Endodermal cell (in vitro differentiated cells): Measurements from ENCODE around the gene NPB. TPM values are rescaled to one million over a fixed set of nuclear protein-coding genes. Genes with fewer than 3 reads are reported as not detected.

Experiments
- DNase-seq: peaks from one replicate; pipeline ENCODE4 v3.0.0-alpha.2; 2017
- H3K27ac ChIP-seq: 2 replicates; pipeline ENCODE4 v1.5.1; 2013; ENCODE audit warnings: mild to moderate bottlenecking, low read depth, low read length, moderate library complexity
- H3K27me3 ChIP-seq: 2 replicates; pipeline ENCODE4 v1.6.1; 2013; ENCODE audit warnings: mild to moderate bottlenecking, low read length, moderate library complexity; ENCODE audit not compliant: insufficient read depth, control insufficient read depth, poor library complexity, severe bottlenecking
- H3K36me3 ChIP-seq: 2 replicates; pipeline ENCODE4 v1.7.0; 2013; ENCODE audit warnings: mild to moderate bottlenecking, low read length, moderate library complexity; ENCODE audit not compliant: control insufficient read depth, insufficient read depth
- H3K4me1 ChIP-seq: one replicate; pipeline ENCODE4 v1.7.0; 2013; ENCODE audit warnings: low read length; ENCODE audit not compliant: control insufficient read depth, insufficient read depth
- H3K4me3 ChIP-seq: 2 replicates; pipeline ENCODE4 v1.5.1; 2013; ENCODE audit warnings: mild to moderate bottlenecking, low read length, moderate library complexity
- H3K9ac ChIP-seq: 2 replicates; pipeline ENCODE4 v1.6.1; 2013; ENCODE audit warnings: mild to moderate bottlenecking, low read length, moderate library complexity; ENCODE audit not compliant: poor library complexity, severe bottlenecking; ENCODE audit errors: extremely low read depth
- H3K9me3 ChIP-seq: 2 replicates; pipeline ENCODE4 v1.6.1; 2013; ENCODE audit warnings: mild to moderate bottlenecking, low read length, moderate library complexity; ENCODE audit not compliant: control insufficient read depth
- H3K27ac Mint-ChIP-seq: 2 replicates; pipeline ENCODE4 v1.8.0; 2020; ENCODE audit warnings: mixed read lengths
- H3K27me3 Mint-ChIP-seq: 2 replicates; pipeline ENCODE4 v1.8.0; 2021; ENCODE audit warnings: mild to moderate bottlenecking, mixed read lengths; ENCODE audit not compliant: insufficient read depth
- H3K36me3 Mint-ChIP-seq: 2 replicates; pipeline ENCODE4 v1.8.0; 2020; ENCODE audit warnings: low read depth, mixed read lengths
- H3K4me1 Mint-ChIP-seq: 2 replicates; pipeline ENCODE4 v1.8.0; 2020; ENCODE audit warnings: mixed read lengths
- H3K4me3 Mint-ChIP-seq: 2 replicates; pipeline ENCODE4 v1.8.0; 2020; ENCODE audit warnings: mild to moderate bottlenecking, moderate library complexity, mixed read lengths
- H3K9me3 Mint-ChIP-seq: 2 replicates; pipeline ENCODE4 v1.8.0; 2020; ENCODE audit warnings: mild to moderate bottlenecking, mixed read lengths
- CTCF ChIP-seq: fragments of 200-600 bp; sonication (generic); conservative IDR thresholded peaks from 2 replicates; pipeline ENCODE4 v1.5.0; 2021; ENCODE audit warnings: antibody characterized with exemption, mild to moderate bottlenecking
- WGBS, 2 experiments: methylation state at CpG; one replicate each; pipeline versions ENCODE4 v1.1.5 to v1.1.7; 2013; ENCODE audit warnings: missing lambda C conversion rate in 2 of 2, mixed read lengths in 1 of 2; ENCODE audit not compliant: insufficient coverage in 1 of 2, insufficient read length in 1 of 2; 5-methylcytosine and 5-hydroxymethylcytosine counted together
- total RNA-seq, 2 donors: library from RNA; stranded (reverse); fragmentation: NEBNext Ultra II Directional in 1 of 2; extraction: Animal tissue kit (Norgen Biotek cat#: 25700) in 1 of 2; gene quantifications; 2 replicates in 1 of 2; 3 replicates in 1 of 2; pipeline ENCODE4 v1.2.1, GENCODE V29; 2021

Gene NPB
- total RNA-seq, 2 donors from 2014 or later = 3.3 to 3.7 TPM

DNA sequence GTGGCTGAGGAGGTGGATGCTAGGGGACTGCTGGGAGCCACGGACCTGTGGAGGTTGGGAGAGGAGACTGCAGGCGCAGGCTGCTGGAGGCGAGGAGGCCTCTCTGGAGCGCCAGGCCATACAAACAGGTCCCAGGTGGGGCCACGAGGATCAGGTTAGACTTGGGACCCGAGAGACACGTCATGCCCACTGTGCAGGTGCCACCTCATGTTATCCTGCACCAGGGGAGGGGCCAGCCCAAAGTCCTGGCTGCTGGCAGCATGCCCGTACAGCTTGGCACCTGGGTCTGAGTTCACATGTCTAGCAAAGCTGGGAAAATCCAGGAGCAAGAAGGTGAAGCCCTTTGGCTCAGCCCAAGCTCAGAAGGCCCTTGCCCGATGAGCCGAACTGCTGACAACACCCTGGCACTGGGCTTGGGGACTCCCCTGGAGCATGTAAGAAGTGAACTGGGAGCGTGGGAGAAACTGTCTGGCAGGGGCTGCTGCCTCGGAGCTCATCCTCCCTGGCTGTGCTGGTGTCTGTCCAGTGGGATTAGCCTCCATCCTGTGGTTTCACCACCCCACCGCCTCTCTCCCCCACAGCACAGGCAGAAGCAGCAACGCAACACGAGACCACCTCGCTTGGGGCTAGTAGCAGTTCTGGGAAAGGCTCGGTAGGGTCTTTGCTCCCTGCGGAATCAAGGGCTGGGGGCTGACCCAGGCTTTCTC lies 36.2 kb upstream of the NPB start:
- Histone ChIP-seq H3K4me3 (no peak overlapping the region), H3K9ac (no peak overlapping the region), H3K36me3 (peaks cover 53% of the 10 kb centered on the region), H3K27me3 (no peaks in the 10 kb centered on the region), H3K9me3 (no peaks in the 10 kb centered on the region), H3K27ac (no peak overlapping the region), H3K4me1 (no peaks in the 10 kb centered on the region)
- no peak overlapping the region for H3K27ac Mint-ChIP-seq
- no peaks in the 10 kb centered on the region for H3K27me3 Mint-ChIP-seq
- no peaks in the 10 kb centered on the region for H3K9me3 Mint-ChIP-seq
- WGBS, 2 experiments = 91 to 95% methylated on average over 13 to 18 of the region's 18 CpGs
- H3K4me1 Mint-ChIP-seq = peaks cover 6% of the 10 kb centered on the region
- peaks cover 25% of the 10 kb centered on the region for H3K36me3 Mint-ChIP-seq
- no peak overlapping the region for H3K4me3 Mint-ChIP-seq
- no peak for TF ChIP-seq CTCF
- DNase-seq = no peak

GRCh38 chr17:81866440-81867169 lies 35.4 kb upstream of the NPB start:
- H3K4me1 Mint-ChIP-seq = peaks cover 6% of the 10 kb centered on the region
- DNase-seq = no peak
- H3K36me3 Mint-ChIP-seq = peaks cover 25% of the 10 kb centered on the region
- Histone ChIP-seq H3K27ac (peak overlapping the region; percentile 78), H3K9ac (no peak overlapping the region), H3K27me3 (no peaks in the 10 kb centered on the region), H3K4me3 (no peak overlapping the region), H3K4me1 (no peaks in the 10 kb centered on the region), H3K36me3 (peaks cover 53% of the 10 kb centered on the region), H3K9me3 (no peaks in the 10 kb centered on the region)
- 95 to 96% methylated on average over 11 to 18 of the region's 18 CpGs for WGBS, 2 experiments
- TF ChIP-seq CTCF = no peak
- peak overlapping the region; percentile 68 for H3K27ac Mint-ChIP-seq
- no peak overlapping the region for H3K4me3 Mint-ChIP-seq
- no peaks in the 10 kb centered on the region for H3K27me3 Mint-ChIP-seq
- no peaks in the 10 kb centered on the region for H3K9me3 Mint-ChIP-seq

DNA sequence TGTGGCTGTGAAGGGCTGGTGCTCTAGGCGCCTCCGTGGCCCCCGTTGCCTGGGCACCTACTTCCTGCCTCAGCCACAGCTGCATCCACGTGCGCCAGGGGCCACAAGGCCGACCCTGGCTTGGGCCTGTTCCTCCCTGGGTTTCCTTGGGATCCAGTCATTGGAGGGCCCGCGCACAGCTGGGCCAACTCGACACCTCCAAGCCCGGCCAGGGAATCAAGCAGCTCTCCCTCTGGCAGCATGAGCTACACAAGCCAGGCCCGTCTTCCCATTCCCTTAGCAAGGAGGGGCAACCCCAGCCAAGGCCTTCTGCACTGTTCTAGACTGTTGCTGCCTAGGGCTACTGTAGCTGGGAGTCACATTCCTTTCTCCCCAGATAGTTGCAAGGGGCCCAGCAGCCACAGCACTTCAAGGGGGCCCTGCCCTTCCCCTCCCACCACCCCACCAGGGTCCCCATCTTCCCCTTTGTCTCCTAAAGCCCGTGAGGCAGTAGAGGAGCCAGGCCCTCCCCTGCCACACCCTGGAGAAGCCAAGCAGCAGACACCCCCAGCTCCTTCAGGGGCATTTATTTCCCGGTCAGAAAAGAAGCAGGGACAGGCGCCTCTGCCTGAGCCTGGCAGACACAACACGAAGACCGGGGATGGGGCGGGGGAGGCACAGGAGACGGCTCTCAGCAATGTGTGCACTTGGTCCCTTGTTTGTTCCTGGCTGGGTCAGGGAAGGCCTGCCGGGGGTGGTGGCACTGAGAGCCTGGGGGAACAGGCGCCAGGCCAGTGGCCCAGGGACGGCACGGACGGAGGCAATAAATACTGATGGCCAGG lies 34.7 kb upstream of the NPB start:
- H3K9me3 Mint-ChIP-seq = no peaks in the 10 kb centered on the region
- no peaks in the 10 kb centered on the region for H3K27me3 ChIP-seq
- H3K4me1 ChIP-seq = no peaks in the 10 kb centered on the region
- no peak overlapping the region for H3K9ac ChIP-seq
- 84 to 85% methylated on average over 16 to 23 of the region's 23 CpGs for WGBS, 2 experiments
- no peaks in the 10 kb centered on the region for H3K9me3 ChIP-seq
- no peaks in the 10 kb centered on the region for H3K27me3 Mint-ChIP-seq
- H3K4me3 Mint-ChIP-seq = no peak overlapping the region
- peaks cover 25% of the 10 kb centered on the region for H3K36me3 Mint-ChIP-seq
- peak; percentile 85 for DNase-seq
- H3K27ac Mint-ChIP-seq = peak overlapping the region; percentile 68
- peak overlapping the region; percentile 78 for H3K27ac ChIP-seq
- no peak overlapping the region for H3K4me3 ChIP-seq
- H3K4me1 Mint-ChIP-seq = peaks cover 6% of the 10 kb centered on the region
- peaks cover 53% of the 10 kb centered on the region for H3K36me3 ChIP-seq
- no peak for TF ChIP-seq CTCF
